ENCODE data around the gene PCNX1.

PCNX1 gene

GRCh38 chr14:71022939-71023338 lies 115.7 kb downstream of the PCNX1 start:
- no peak for TF ChIP-seq CTCF (IDR thresholded peaks at IDR 0.05; ENCODE audit: low read depth, low read length, missing control alignments)
- no peak overlapping the region for H3K4me3 ChIP-seq (replicated peaks; ENCODE audit: low read depth, low read length)

GRCh38 chr14:71029236-71029781 lies 122.0 kb downstream of the PCNX1 start:
- DNase-seq (ENCODE audit: extremely low read depth, low read depth) = no peak
- H3K4me3 ChIP-seq (replicated peaks; ENCODE audit: low read depth, low read length) = no peak overlapping the region
- TF ChIP-seq CTCF (IDR thresholded peaks at IDR 0.05; ENCODE audit: low read depth, low read length, missing control alignments) = no peak

More at GRCh38 chr14:71022939-71023338, 115.7 kb downstream of the PCNX1 start:
- DNase-seq (ENCODE audit: extremely low read depth, low read depth) = no peak

GRCh38 chr14:71031000-71031399 lies 123.7 kb downstream of the PCNX1 start:
- no peak overlapping the region for H3K4me3 ChIP-seq (replicated peaks; ENCODE audit: low read depth, low read length)
- TF ChIP-seq CTCF (IDR thresholded peaks at IDR 0.05; ENCODE audit: low read depth, low read length, missing control alignments) = no peak
- DNase-seq (ENCODE audit: extremely low read depth, low read depth) = no peak

GRCh38 chr14:71036433-71036832 lies 129.2 kb downstream of the PCNX1 start:
- no peak overlapping the region for H3K4me3 ChIP-seq (replicated peaks; ENCODE audit: low read depth, low read length)
- DNase-seq (ENCODE audit: extremely low read depth, low read depth) = no peak
- TF ChIP-seq CTCF (IDR thresholded peaks at IDR 0.05; ENCODE audit: low read depth, low read length, missing control alignments) = no peak

GRCh38 chr14:71048393-71048792 lies 141.1 kb downstream of the PCNX1 start:
- no peak for DNase-seq (ENCODE audit: extremely low read depth, low read depth)
- TF ChIP-seq CTCF (IDR thresholded peaks at IDR 0.05; ENCODE audit: low read depth, low read length, missing control alignments) = no peak
- H3K4me3 ChIP-seq (replicated peaks; ENCODE audit: low read depth, low read length) = no peak overlapping the region

- TF ChIP-seq CTCF (IDR thresholded peaks at IDR 0.05; ENCODE audit: low read depth, low read length, missing control alignments) = no peak
- H3K4me3 ChIP-seq (replicated peaks; ENCODE audit: low read depth, low read length) = no peak overlapping the region
- no peak for DNase-seq (ENCODE audit: extremely low read depth, low read depth)
Measured at GRCh38 chr14:71049435-71050133, 142.3 kb downstream of the PCNX1 start.

Data from HFF-Myc (cell line).